ENCODE data around the gene GIPR. TPM values are rescaled to one million over a fixed set of nuclear protein-coding genes. Genes with fewer than 3 reads are reported as not detected.

The GIPR gene
- total and polyA plus RNA-seq, 2 of the 13 experiments (the other 11 are each of a cell fraction or from before 2014, with no cell fraction given): 0.15 to 1.2 TPM

DNA sequence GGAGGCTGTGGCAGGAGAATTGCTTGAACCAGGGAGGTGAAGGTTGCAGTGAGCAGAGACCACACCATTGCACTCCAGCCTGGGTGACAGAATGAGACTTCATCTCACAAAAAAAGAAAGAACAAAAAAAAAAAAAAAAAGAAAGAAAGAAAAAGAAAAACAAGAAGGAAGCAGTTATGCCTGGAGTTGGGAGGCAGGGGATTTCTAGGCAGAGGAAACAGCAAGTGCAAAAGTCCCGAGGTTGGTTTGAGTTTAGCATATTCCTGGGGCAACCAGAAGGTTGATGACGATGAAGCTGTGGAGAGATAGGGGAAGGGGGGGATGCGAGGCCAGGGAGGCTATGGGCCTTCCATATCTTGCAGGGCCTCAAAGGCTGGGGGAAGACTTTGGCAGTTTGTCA is 17.3 kb upstream of the GIPR start (continued):
- TF ChIP-seq, protein P1, sequence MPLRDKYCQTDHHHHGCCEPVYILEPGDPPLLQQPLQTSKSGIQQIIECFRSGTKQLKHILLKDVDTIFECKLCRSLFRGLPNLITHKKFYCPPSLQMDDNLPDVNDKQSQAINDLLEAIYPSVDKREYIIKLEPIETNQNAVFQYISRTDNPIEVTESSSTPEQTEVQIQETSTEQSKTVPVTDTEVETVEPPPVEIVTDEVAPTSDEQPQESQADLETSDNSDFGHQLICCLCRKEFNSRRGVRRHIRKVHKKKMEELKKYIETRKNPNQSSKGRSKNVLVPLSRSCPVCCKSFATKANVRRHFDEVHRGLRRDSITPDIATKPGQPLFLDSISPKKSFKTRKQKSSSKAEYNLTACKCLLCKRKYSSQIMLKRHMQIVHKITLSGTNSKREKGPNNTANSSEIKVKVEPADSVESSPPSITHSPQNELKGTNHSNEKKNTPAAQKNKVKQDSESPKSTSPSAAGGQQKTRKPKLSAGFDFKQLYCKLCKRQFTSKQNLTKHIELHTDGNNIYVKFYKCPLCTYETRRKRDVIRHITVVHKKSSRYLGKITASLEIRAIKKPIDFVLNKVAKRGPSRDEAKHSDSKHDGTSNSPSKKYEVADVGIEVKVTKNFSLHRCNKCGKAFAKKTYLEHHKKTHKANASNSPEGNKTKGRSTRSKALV (CRISPR knock-in tag; IDR thresholded peaks at IDR 0.05): no peak
- TF ChIP-seq ZNF773 (CRISPR knock-in tag; IDR thresholded peaks at IDR 0.05; ENCODE audit: borderline replicate concordance): no peak
- TF ChIP-seq SPEN (CRISPR knock-in tag; IDR thresholded peaks at IDR 0.05; ENCODE audit: low read depth): no peak
- no peak for TF ChIP-seq RNF2 (conservative IDR thresholded peaks at IDR 0.05; ENCODE audit: low read depth)
- TF ChIP-seq, protein P2, sequence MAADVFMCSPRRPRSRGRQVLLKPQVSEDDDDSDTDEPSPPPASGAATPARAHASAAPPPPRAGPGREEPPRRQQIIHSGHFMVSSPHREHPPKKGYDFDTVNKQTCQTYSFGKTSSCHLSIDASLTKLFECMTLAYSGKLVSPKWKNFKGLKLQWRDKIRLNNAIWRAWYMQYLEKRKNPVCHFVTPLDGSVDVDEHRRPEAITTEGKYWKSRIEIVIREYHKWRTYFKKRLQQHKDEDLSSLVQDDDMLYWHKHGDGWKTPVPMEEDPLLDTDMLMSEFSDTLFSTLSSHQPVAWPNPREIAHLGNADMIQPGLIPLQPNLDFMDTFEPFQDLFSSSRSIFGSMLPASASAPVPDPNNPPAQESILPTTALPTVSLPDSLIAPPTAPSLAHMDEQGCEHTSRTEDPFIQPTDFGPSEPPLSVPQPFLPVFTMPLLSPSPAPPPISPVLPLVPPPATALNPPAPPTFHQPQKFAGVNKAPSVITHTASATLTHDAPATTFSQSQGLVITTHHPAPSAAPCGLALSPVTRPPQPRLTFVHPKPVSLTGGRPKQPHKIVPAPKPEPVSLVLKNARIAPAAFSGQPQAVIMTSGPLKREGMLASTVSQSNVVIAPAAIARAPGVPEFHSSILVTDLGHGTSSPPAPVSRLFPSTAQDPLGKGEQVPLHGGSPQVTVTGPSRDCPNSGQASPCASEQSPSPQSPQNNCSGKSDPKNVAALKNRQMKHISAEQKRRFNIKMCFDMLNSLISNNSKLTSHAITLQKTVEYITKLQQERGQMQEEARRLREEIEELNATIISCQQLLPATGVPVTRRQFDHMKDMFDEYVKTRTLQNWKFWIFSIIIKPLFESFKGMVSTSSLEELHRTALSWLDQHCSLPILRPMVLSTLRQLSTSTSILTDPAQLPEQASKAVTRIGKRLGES (CRISPR knock-in tag; IDR thresholded peaks at IDR 0.05; ENCODE audit: borderline replicate concordance): no peak
- no peak for TF ChIP-seq ATF1 (CRISPR knock-in tag; IDR thresholded peaks at IDR 0.05)

DNA sequence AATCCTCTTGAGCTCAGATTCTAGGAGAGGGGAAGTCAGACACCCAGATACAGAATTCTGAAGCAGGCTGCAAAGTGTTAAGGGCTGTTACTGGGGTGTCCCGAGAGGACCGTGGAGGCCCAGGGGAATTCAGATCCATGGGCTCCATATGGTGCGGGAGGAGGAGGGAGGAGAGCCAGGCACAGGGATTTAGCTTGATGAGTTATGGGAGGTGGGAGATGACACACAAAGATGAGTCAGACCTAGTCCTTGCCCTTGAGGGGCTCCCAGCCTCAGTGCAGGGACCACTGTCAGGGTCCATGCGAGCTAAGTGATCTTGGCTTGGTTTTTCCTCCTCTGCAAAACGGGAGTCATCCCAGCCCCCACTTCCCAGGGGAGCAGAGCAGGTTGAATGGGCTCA is 14.4 kb upstream of the GIPR start:
- intact Hi-C loops (cut with micrococcal nuclease; ENCODE audit: unreplicated experiment): no loop called here
- Histone ChIP-seq H3K4me1 (ENCODE audit: insufficient read depth, low read length) (peaks cover 26% of the 10 kb centered on the region), H3K27ac (ENCODE audit: extremely low read length, insufficient read depth, low read length) (no peak overlapping the region), H3K4me3 (replicated peaks in 1 of 3; ENCODE audit: insufficient read depth in 1 of 3, low read depth in 2 of 3, low read length in 3 of 3) (no peak overlapping the region), H2AFZ (ENCODE audit: low read length) (no peak overlapping the region), H3K27me3 (ENCODE audit: control insufficient read depth in 1 of 2, insufficient read depth in 2 of 2, low read length in 2 of 2) (0 out of 5 replicates have a peak, but pooled peaks cover 0 to 3% of the 10 kb centered on the region in 2 experiments), H3K36me3 (replicated peaks in 1 of 2; ENCODE audit: control insufficient read depth in 1 of 2, insufficient read depth in 2 of 2, low read length in 2 of 2) (no peaks in the 10 kb centered on the region), H3K4me2 (ENCODE audit: low read depth, low read length) (no peak overlapping the region), H3K79me2 (ENCODE audit: insufficient read depth, low read length) (no peaks in the 10 kb centered on the region), H3K9ac (ENCODE audit: insufficient read depth, low read depth, low read length) (no peak overlapping the region), H4K20me1 (ENCODE audit: insufficient read depth, low read length) (no peaks in the 10 kb centered on the region), H3K9me3 (ENCODE audit: low read length) (no peaks in the 10 kb centered on the region)
- BruUV-seq (replicated peaks): no TSS peak
- POLR2A ChIA-PET: no interaction called here
- FAIRE-seq: no peak
- no peak for DNase-seq (ENCODE audit: low spot score)
- no peak for ATAC-seq
- CTCF ChIA-PET (ENCODE audit: low intra/inter-chr PET ratio, low total read pairs): no interaction called here
- in situ Hi-C loops (cut with HindIII; ENCODE audit: extremely low pct_ligation_motif_present, low pct_unique_long_range_greater_than_20kb): no loop called here
- 22% methylated on average over 5 of the region's 5 CpGs for WGBS (ENCODE audit: low lambda C conversion rate)
- TF ChIP-seq KLF13 (CRISPR knock-in tag; IDR thresholded peaks at IDR 0.05) (no peak), ZNF570 (CRISPR knock-in tag; IDR thresholded peaks at IDR 0.05; ENCODE audit: borderline replicate concordance) (no peak), NPAS2 (CRISPR knock-in tag; IDR thresholded peaks at IDR 0.05; ENCODE audit: borderline replicate concordance) (no peak), GFI1 (CRISPR knock-in tag; IDR thresholded peaks at IDR 0.05; ENCODE audit: borderline replicate concordance) (no peak), NFKBIZ (CRISPR knock-in tag; IDR thresholded peaks at IDR 0.05) (no peak), PHF8 (CRISPR knock-in tag; IDR thresholded peaks at IDR 0.05) (no peak), ZNF552 (CRISPR knock-in tag; IDR thresholded peaks at IDR 0.05; ENCODE audit: borderline replicate concordance) (no peak), MIER2 (CRISPR knock-in tag; IDR thresholded peaks at IDR 0.05) (no peak)
- TF ChIP-seq, protein P3, sequence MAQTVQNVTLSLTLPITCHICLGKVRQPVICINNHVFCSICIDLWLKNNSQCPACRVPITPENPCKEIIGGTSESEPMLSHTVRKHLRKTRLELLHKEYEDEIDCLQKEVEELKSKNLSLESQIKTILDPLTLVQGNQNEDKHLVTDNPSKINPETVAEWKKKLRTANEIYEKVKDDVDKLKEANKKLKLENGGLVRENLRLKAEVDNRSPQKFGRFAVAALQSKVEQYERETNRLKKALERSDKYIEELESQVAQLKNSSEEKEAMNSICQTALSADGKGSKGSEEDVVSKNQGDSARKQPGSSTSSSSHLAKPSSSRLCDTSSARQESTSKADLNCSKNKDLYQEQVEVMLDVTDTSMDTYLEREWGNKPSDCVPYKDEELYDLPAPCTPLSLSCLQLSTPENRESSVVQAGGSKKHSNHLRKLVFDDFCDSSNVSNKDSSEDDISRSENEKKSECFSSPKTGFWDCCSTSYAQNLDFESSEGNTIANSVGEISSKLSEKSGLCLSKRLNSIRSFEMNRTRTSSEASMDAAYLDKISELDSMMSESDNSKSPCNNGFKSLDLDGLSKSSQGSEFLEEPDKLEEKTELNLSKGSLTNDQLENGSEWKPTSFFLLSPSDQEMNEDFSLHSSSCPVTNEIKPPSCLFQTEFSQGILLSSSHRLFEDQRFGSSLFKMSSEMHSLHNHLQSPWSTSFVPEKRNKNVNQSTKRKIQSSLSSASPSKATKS (CRISPR knock-in tag; IDR thresholded peaks at IDR 0.05): no peak
